Measurements from ENCODE around the gene MCEE.
"Not testable (repeated sequence)": the region's sequence is repeated elsewhere in the genome, so short reads cannot be mapped to it uniquely, and the experiment has no call there.

The MCEE gene

GRCh38 chr2:71143782-71144181 lies 13.8 kb upstream of the MCEE start:
- DNase-seq = no peak
- Mint-ChIP-seq H3K27me3 (no peaks in the 10 kb centered on the region), H3K27ac (peak overlapping the region; percentile 8), H3K4me3 (no peak overlapping the region), H3K4me1 (ENCODE audit: low read depth) (peaks cover 4% of the 10 kb centered on the region), H3K9me3 (no peaks in the 10 kb centered on the region), H3K36me3 (ENCODE audit: low read depth) (peaks cover 96% of the 10 kb centered on the region)

- no peak for DNase-seq
- Mint-ChIP-seq H3K4me3 (no peak overlapping the region), H3K27ac (no peak overlapping the region), H3K9me3 (no peaks in the 10 kb centered on the region), H3K4me1 (ENCODE audit: low read depth) (peaks cover 4% of the 10 kb centered on the region), H3K27me3 (no peaks in the 10 kb centered on the region), H3K36me3 (ENCODE audit: low read depth) (peaks cover 69% of the 10 kb centered on the region)
Measured at GRCh38 chr2:71136174-71136573, 6.1 kb upstream of the MCEE start.

- no peak for DNase-seq
- H3K36me3 Mint-ChIP-seq (ENCODE audit: low read depth) = peaks cover 55% of the 10 kb centered on the region
- no peak overlapping the region for H3K27ac Mint-ChIP-seq
- H3K27me3 Mint-ChIP-seq = no peaks in the 10 kb centered on the region
- no peaks in the 10 kb centered on the region for H3K9me3 Mint-ChIP-seq
- peaks cover 5% of the 10 kb centered on the region for H3K4me1 Mint-ChIP-seq (ENCODE audit: low read depth)
- no peak overlapping the region for H3K4me3 Mint-ChIP-seq
Measured at GRCh38 chr2:71133603-71134002, 3.6 kb upstream of the MCEE start.

- not testable (repeated sequence) for DNase-seq, H3K9me3 Mint-ChIP-seq, H3K27ac Mint-ChIP-seq, H3K27me3 Mint-ChIP-seq, H3K4me3 Mint-ChIP-seq
- Mint-ChIP-seq H3K4me1 (ENCODE audit: low read depth) (peaks cover 16% of the 10 kb centered on the region), H3K36me3 (ENCODE audit: low read depth) (peaks cover 43% of the 10 kb centered on the region)
Measured at GRCh38 chr2:71131387-71132166, 1.5 kb upstream of the MCEE start.

- peaks cover 16% of the 10 kb centered on the region for H3K4me1 Mint-ChIP-seq (ENCODE audit: low read depth)
- H3K36me3 Mint-ChIP-seq (ENCODE audit: low read depth) = peaks cover 38% of the 10 kb centered on the region
- H3K9me3 Mint-ChIP-seq = no peaks in the 10 kb centered on the region
- no peak overlapping the region for H3K27ac Mint-ChIP-seq
- no peaks in the 10 kb centered on the region for H3K27me3 Mint-ChIP-seq
- DNase-seq = no peak
- H3K4me3 Mint-ChIP-seq = no peak overlapping the region
Measured at GRCh38 chr2:71130905-71131244, 846 bp upstream of the MCEE start.

GRCh38 chr2:71129902-71130151 lies 202 bp downstream of the MCEE start:
- no peak for DNase-seq
- Mint-ChIP-seq H3K4me1 (ENCODE audit: low read depth) (peaks cover 19% of the 10 kb centered on the region), H3K27ac (no peak overlapping the region), H3K36me3 (ENCODE audit: low read depth) (peaks cover 32% of the 10 kb centered on the region), H3K9me3 (no peaks in the 10 kb centered on the region), H3K27me3 (no peaks in the 10 kb centered on the region), H3K4me3 (no peak overlapping the region)

GRCh38 chr2:71129114-71129901 lies 721 bp downstream of the MCEE start:
- Mint-ChIP-seq H3K9me3 (no peaks in the 10 kb centered on the region), H3K27ac (no peak overlapping the region), H3K4me3 (no peak overlapping the region), H3K36me3 (ENCODE audit: low read depth) (peaks cover 27% of the 10 kb centered on the region), H3K4me1 (ENCODE audit: low read depth) (peaks cover 19% of the 10 kb centered on the region), H3K27me3 (no peaks in the 10 kb centered on the region)
- DNase-seq = no peak

- peaks cover 42% of the 10 kb centered on the region for H3K36me3 Mint-ChIP-seq (ENCODE audit: low read depth)
Measured at GRCh38 chr2:71126957-71127356, 3.1 kb downstream of the MCEE start.

GRCh38 chr2:71125506-71126294 lies 4.3 kb downstream of the MCEE start:
- DNase-seq = no peak
- Mint-ChIP-seq H3K4me3 (no peak overlapping the region), H3K4me1 (ENCODE audit: low read depth) (peaks cover 19% of the 10 kb centered on the region), H3K36me3 (ENCODE audit: low read depth) (peaks cover 54% of the 10 kb centered on the region), H3K9me3 (no peaks in the 10 kb centered on the region), H3K27me3 (no peaks in the 10 kb centered on the region), H3K27ac (no peak overlapping the region)

More at GRCh38 chr2:71126957-71127356, 3.1 kb downstream of the MCEE start:
- Mint-ChIP-seq H3K4me1 (ENCODE audit: low read depth) (peaks cover 19% of the 10 kb centered on the region), H3K27me3 (no peaks in the 10 kb centered on the region), H3K4me3 (no peak overlapping the region), H3K9me3 (no peaks in the 10 kb centered on the region), H3K27ac (no peak overlapping the region)
- no peak for DNase-seq

GRCh38 chr2:71122387-71123298 lies 7.4 kb downstream of the MCEE start:
- no peak for DNase-seq
- Mint-ChIP-seq H3K27me3 (no peaks in the 10 kb centered on the region), H3K9me3 (no peaks in the 10 kb centered on the region), H3K27ac (no peak overlapping the region), H3K4me1 (ENCODE audit: low read depth) (peaks cover 8% of the 10 kb centered on the region), H3K36me3 (ENCODE audit: low read depth) (peaks cover 59% of the 10 kb centered on the region), H3K4me3 (no peak overlapping the region)

GRCh38 chr2:71121479-71121878 lies 8.6 kb downstream of the MCEE start:
- Mint-ChIP-seq H3K4me1 (ENCODE audit: low read depth) (peaks cover 3% of the 10 kb centered on the region), H3K4me3 (no peak overlapping the region), H3K9me3 (no peaks in the 10 kb centered on the region), H3K27me3 (no peaks in the 10 kb centered on the region), H3K36me3 (ENCODE audit: low read depth) (peaks cover 59% of the 10 kb centered on the region), H3K27ac (no peak overlapping the region)
- no peak for DNase-seq

- Mint-ChIP-seq H3K36me3 (ENCODE audit: low read depth) (peaks cover 58% of the 10 kb centered on the region), H3K4me3 (no peak overlapping the region), H3K9me3 (no peaks in the 10 kb centered on the region), H3K27ac (no peak overlapping the region), H3K27me3 (no peaks in the 10 kb centered on the region), H3K4me1 (ENCODE audit: low read depth) (no peaks in the 10 kb centered on the region)
- no peak for DNase-seq
Measured at GRCh38 chr2:71120195-71120594, 9.8 kb downstream of the MCEE start.

GRCh38 chr2:71117063-71117462 lies 13.0 kb downstream of the MCEE start:
- Mint-ChIP-seq H3K36me3 (ENCODE audit: low read depth) (peaks cover 62% of the 10 kb centered on the region), H3K27me3 (no peaks in the 10 kb centered on the region)
- DNase-seq = no peak

GRCh38 chr2:71113843-71114242 lies 16.2 kb downstream of the MCEE start:
- Mint-ChIP-seq H3K36me3 (ENCODE audit: low read depth) (peaks cover 59% of the 10 kb centered on the region), H3K4me1 (ENCODE audit: low read depth) (peaks cover 7% of the 10 kb centered on the region), H3K27ac (no peak overlapping the region), H3K9me3 (no peaks in the 10 kb centered on the region), H3K4me3 (no peak overlapping the region), H3K27me3 (no peaks in the 10 kb centered on the region)
- DNase-seq = no peak

More at GRCh38 chr2:71117063-71117462, 13.0 kb downstream of the MCEE start:
- no peak overlapping the region for H3K4me3 Mint-ChIP-seq
- H3K4me1 Mint-ChIP-seq (ENCODE audit: low read depth) = peaks cover under 1% of the 10 kb centered on the region
- no peak overlapping the region for H3K27ac Mint-ChIP-seq
- H3K9me3 Mint-ChIP-seq = no peaks in the 10 kb centered on the region

All from activated T-cell treated with anti-CD3 and anti-CD28 coated beads, Interleukin-2, amount 50 U/mL, for 24 hours (primary cell).